Endothelial cell of umbilical vein (primary cell): ENCODE results near the gene AKAP11. TPM values are rescaled to one million over a fixed set of nuclear protein-coding genes. Genes with fewer than 3 reads are reported as not detected.

ENCODE experiments used
- BruUV-seq: library from RNA; stranded (reverse); fragments of 400-500 nt; replicated peaks from 2 replicates; lab custom pipeline; 2021; lab: Mats Ljungman, UMichigan
- CTCF ChIA-PET: fragments of 300-600, 350-600 bp; sonication (Branson Sonifier 250); formaldehyde crosslinking; loops from one replicate; lab custom pipeline; 2021; ENCODE audit warnings: antibody characterized with exemption, inconsistent platforms; lab: Charles Lee
- POLR2A ChIA-PET: fragments of 300-600, 350-600 bp; sonication (Branson Sonifier 250); formaldehyde crosslinking; loops from one replicate; lab custom pipeline; 2021; ENCODE audit warnings: antibody characterized with exemption, inconsistent platforms; lab: Charles Lee
- DNase-seq: peaks from one replicate; pipeline ENCODE4 v3.0.0-alpha.2; 2011; ENCODE audit warnings: low read depth, low spot score
- FAIRE-seq: peaks from 2 replicates; lab custom pipeline; 2011; peaks lifted over from hg19 to GRCh38; lab: Jason Lieb, UNC
- H2AFZ ChIP-seq: 2 replicates; pipeline ENCODE4 v1.6.0; 2012; ENCODE audit warnings: low read depth, low read length, control low read depth, inconsistent platforms
- H3K27ac ChIP-seq: 2 replicates; pipeline ENCODE4 v1.5.1; 2011; ENCODE audit warnings: low read depth, mild to moderate bottlenecking, control low read depth, low read length, moderate library complexity; ENCODE audit not compliant: insufficient read depth
- H3K27me3 ChIP-seq, 2 experiments: 2 replicates each; pipeline versions ENCODE4 v1.6.0 to v1.6.1; 2011; ENCODE audit warnings: low read length in 2 of 2, mixed read lengths in 1 of 2; ENCODE audit not compliant: control insufficient read depth in 2 of 2, insufficient read depth in 2 of 2
- H3K36me3 ChIP-seq, 2 experiments: 2 replicates in 1 of 2; 3 replicates in 1 of 2; pipeline ENCODE4 v1.5.1; 2011; ENCODE audit warnings: low read length in 2 of 2, mild to moderate bottlenecking in 1 of 2, moderate library complexity in 1 of 2; ENCODE audit not compliant: control insufficient read depth in 2 of 2, insufficient read depth in 2 of 2; ENCODE audit errors: extremely low read depth in 1 of 2
- H3K4me1 ChIP-seq: 3 replicates; pipeline ENCODE4 v1.5.1; 2011; ENCODE audit warnings: mild to moderate bottlenecking, low read length; ENCODE audit not compliant: control insufficient read depth, insufficient read depth; ENCODE audit errors: extremely low read depth
- H3K4me2 ChIP-seq: 2 replicates; pipeline ENCODE4 v1.6.1; 2011; ENCODE audit warnings: low read length, control low read depth, mixed read lengths; ENCODE audit not compliant: insufficient read depth
- H3K4me3 ChIP-seq, 3 experiments: fragments of 200-600 bp in 1 of 3; sonication (generic), shearing (Covaris generic) in 1 of 3; replicated peaks in 1 of 3; 2 replicates each; pipeline ENCODE4 v1.5.1; 2011 to 2016; ENCODE audit warnings: control low read depth in 3 of 3, low read length in 3 of 3, mild to moderate bottlenecking in 2 of 3, inconsistent platforms in 1 of 3, low read depth in 1 of 3, moderate library complexity in 1 of 3; ENCODE audit not compliant: insufficient read depth in 1 of 3
- H3K79me2 ChIP-seq: 2 replicates; pipeline ENCODE4 v1.6.0; 2012; ENCODE audit warnings: low read length, inconsistent platforms; ENCODE audit not compliant: control insufficient read depth, insufficient read depth
- H3K9ac ChIP-seq: replicated peaks from 2 replicates; pipeline ENCODE3; 2011; ENCODE audit warnings: low read length, control low read depth; ENCODE audit not compliant: insufficient read depth; ENCODE audit errors: extremely low read depth
- H3K9me1 ChIP-seq: replicated peaks from 3 replicates; pipeline ENCODE4 v1.6.0; 2011; ENCODE audit warnings: mild to moderate bottlenecking, low read length; ENCODE audit not compliant: control insufficient read depth, insufficient read depth; ENCODE audit errors: extremely low read depth
- H3K9me3 ChIP-seq: replicated peaks from 2 replicates; pipeline ENCODE4 v1.5.1; 2012; ENCODE audit warnings: low read length, inconsistent platforms; ENCODE audit not compliant: control insufficient read depth, insufficient read depth
- H4K20me1 ChIP-seq: replicated peaks from 2 replicates; pipeline ENCODE3; 2011; ENCODE audit warnings: mild to moderate bottlenecking, low read length; ENCODE audit not compliant: control insufficient read depth, insufficient read depth; ENCODE audit errors: extremely low read depth
- EZH2 ChIP-seq: IDR thresholded peaks from 2 replicates; pipeline ENCODE4 v1.6.1; 2012; ENCODE audit warnings: borderline replicate concordance, low read depth, mild to moderate bottlenecking, moderate library complexity, low read length, inconsistent platforms; ENCODE audit not compliant: severe bottlenecking
- FOS ChIP-seq: IDR thresholded peaks from 2 replicates; pipeline ENCODE4 v1.6.1; 2011; ENCODE audit warnings: mild to moderate bottlenecking, low read length, moderate library complexity, borderline replicate concordance; ENCODE audit not compliant: insufficient read depth
- GATA2 ChIP-seq: IDR thresholded peaks from 2 replicates; pipeline ENCODE4 v1.7.0; 2011; ENCODE audit warnings: low read depth, mild to moderate bottlenecking, moderate library complexity, mixed read lengths, low read length; ENCODE audit not compliant: insufficient read length, insufficient read depth
- JUN ChIP-seq: IDR thresholded peaks from 2 replicates; pipeline ENCODE4 v1.6.1; 2011; ENCODE audit warnings: borderline replicate concordance, low read depth; ENCODE audit not compliant: insufficient read length, insufficient read depth
- MAX ChIP-seq: IDR thresholded peaks from 2 replicates; pipeline ENCODE4 v1.6.1; 2011; ENCODE audit not compliant: insufficient read depth, insufficient read length
- MYC ChIP-seq: IDR thresholded peaks from one replicate; pipeline ENCODE4 v1.6.1; 2011; ENCODE audit warnings: mild to moderate bottlenecking, low read depth, low read length
- POLR2A ChIP-seq: IDR thresholded peaks from 2 replicates; pipeline ENCODE4 v1.6.1; 2012; ENCODE audit warnings: low read depth, mild to moderate bottlenecking, control low read depth, low read length
- POLR2AphosphoS5 ChIP-seq: IDR thresholded peaks from 2 replicates; pipeline ENCODE4 v1.6.1; 2012; ENCODE audit warnings: low read depth, mild to moderate bottlenecking, control low read depth, low read length, moderate library complexity; ENCODE audit not compliant: insufficient read depth
- dilution Hi-C: fragments of 300-500 bp; cut with MboI; formaldehyde crosslinking; loops from one replicate; pipeline ENCODE4 v1.15.0; 2019; ENCODE audit warnings: low sequenced_read_pairs; ENCODE audit not compliant: extremely low pct_ligation_motif_present
- intact Hi-C: fragments of 100-400 bp; cut with micrococcal nuclease; formaldehyde crosslinking; loops from one replicate; pipeline ENCODE4 v1.10.0; 2022
- polyA plus RNA-seq, 4 experiments: library from polyadenylated mRNA; depleted of rRNA in 3 of 4; stranded (reverse) in 3 of 4; unstranded in 1 of 4; fragments of >200 nt; gene quantifications; 2 replicates each; pipeline versions ENCODE4 v1.2.1 to v1.2.3, GENCODE V29; 2011 to 2012; ENCODE audit warnings: missing spikeins in 1 of 4
- total RNA-seq: library from RNA; stranded (reverse); gene quantifications from 2 replicates; pipeline ENCODE4 v1.2.3, GENCODE V29; 2021
- TF ChIP-seq, protein P1 (sequence below), 2 donors: IDR thresholded peaks; 1 replicate in 1 of 2; 2 replicates in 1 of 2; pipeline ENCODE4 v1.5.1; 2011; ENCODE audit warnings: low read length in 2 of 2, mild to moderate bottlenecking in 2 of 2, moderate library complexity in 2 of 2, control low read depth in 1 of 2, inconsistent platforms in 1 of 2, low read depth in 1 of 2; ENCODE audit not compliant: insufficient read depth in 1 of 2; ENCODE audit errors: extremely low read depth in 1 of 2

The AKAP11 gene
- total and polyA plus RNA-seq, 2 donors (not counting 3 experiments of a cell fraction or from before 2014, with no cell fraction given), result 4.9 to 20.2 TPM

- FAIRE-seq (no peak), DNase-seq (no peak)
- Histone ChIP-seq H3K27me3 (no peaks in the 10 kb centered on the region), H3K27ac (no peak overlapping the region), H4K20me1 (no peaks in the 10 kb centered on the region), H3K4me1 (no peaks in the 10 kb centered on the region), H3K4me2 (no peak overlapping the region), H3K36me3 (no peaks in the 10 kb centered on the region), H2AFZ (no peak overlapping the region), H3K9me1 (no peaks in the 10 kb centered on the region), H3K4me3 (no peak overlapping the region), H3K9ac (no peak overlapping the region), H3K79me2 (no peaks in the 10 kb centered on the region), H3K9me3 (no peaks in the 10 kb centered on the region)
- intact Hi-C loops, result no loop called here
- POLR2A ChIA-PET, result no interaction called here
- CTCF ChIA-PET, result no interaction called here
- no peak for TF ChIP-seq EZH2
- TF ChIP-seq MYC, result no peak
- TF ChIP-seq FOS, result no peak
- TF ChIP-seq JUN, result no peak
- TF ChIP-seq POLR2AphosphoS5, result no peak
- no peak for TF ChIP-seq POLR2A
- TF ChIP-seq MAX, result no peak
- no peak for TF ChIP-seq GATA2
- TF ChIP-seq, protein P1, sequence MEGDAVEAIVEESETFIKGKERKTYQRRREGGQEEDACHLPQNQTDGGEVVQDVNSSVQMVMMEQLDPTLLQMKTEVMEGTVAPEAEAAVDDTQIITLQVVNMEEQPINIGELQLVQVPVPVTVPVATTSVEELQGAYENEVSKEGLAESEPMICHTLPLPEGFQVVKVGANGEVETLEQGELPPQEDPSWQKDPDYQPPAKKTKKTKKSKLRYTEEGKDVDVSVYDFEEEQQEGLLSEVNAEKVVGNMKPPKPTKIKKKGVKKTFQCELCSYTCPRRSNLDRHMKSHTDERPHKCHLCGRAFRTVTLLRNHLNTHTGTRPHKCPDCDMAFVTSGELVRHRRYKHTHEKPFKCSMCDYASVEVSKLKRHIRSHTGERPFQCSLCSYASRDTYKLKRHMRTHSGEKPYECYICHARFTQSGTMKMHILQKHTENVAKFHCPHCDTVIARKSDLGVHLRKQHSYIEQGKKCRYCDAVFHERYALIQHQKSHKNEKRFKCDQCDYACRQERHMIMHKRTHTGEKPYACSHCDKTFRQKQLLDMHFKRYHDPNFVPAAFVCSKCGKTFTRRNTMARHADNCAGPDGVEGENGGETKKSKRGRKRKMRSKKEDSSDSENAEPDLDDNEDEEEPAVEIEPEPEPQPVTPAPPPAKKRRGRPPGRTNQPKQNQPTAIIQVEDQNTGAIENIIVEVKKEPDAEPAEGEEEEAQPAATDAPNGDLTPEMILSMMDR (IDR thresholded peaks at IDR 0.05; ENCODE audit: extremely low read depth in 1 of 2, insufficient read depth in 1 of 2, low read depth in 1 of 2, low read length in 2 of 2), result no peak
- BruUV-seq, result no TSS peak
- dilution Hi-C loops, result no loop called here
Measured at GRCh38 chr13:42247883-42248282, 24.1 kb upstream of the AKAP11 start.
